ENCODE measurements around the gene DUSP16.
"Not testable (repeated sequence)": the region's sequence is repeated elsewhere in the genome, so short reads cannot be mapped to it uniquely, and the experiment has no call there.

The DUSP16 gene

GRCh38 chr12:12562585-12563261 lies at the start of gene DUSP16:
Gene DUSP16 (minus strand): TSS chr12:12562863. CDS start chr12:12521098, 41,765 bp downstream.
- peak; percentile 91 to 98 for DNase-seq

GRCh38 chr12:12612358-12612757 lies 49.7 kb upstream of the DUSP16 start:
- DNase-seq, result peak in 1 of 2 donors; percentile 65

- peak; percentile 87 to 91 for DNase-seq
These were observed 49.0 kb upstream of the DUSP16 start, which contains the start of gene CREBL2 for GRCh38 chr12:12611512-12612306. Gene CREBL2 (plus strand): TSS chr12:12611876. CDS start chr12:12612173, 297 bp downstream.

- DNase-seq, result no peak
These were observed 48.0 kb upstream of the DUSP16 start for GRCh38 chr12:12610711-12611110.

GRCh38 chr12:12609692-12610091 lies 47.0 kb upstream of the DUSP16 start:
- DNase-seq, result no peak

GRCh38 chr12:12608557-12608957 lies 45.9 kb upstream of the DUSP16 start:
- no peak for DNase-seq

GRCh38 chr12:12606781-12607589 lies 44.3 kb upstream of the DUSP16 start:
- peak in 1 of 2 donors; percentile 69 for DNase-seq

GRCh38 chr12:12604740-12605139 lies 42.1 kb upstream of the DUSP16 start:
- no peak for DNase-seq

GRCh38 chr12:12600659-12601058 lies 38.0 kb upstream of the DUSP16 start:
- no peak for DNase-seq

GRCh38 chr12:12599750-12600643 lies 37.3 kb upstream of the DUSP16 start:
- DNase-seq, result no peak

GRCh38 chr12:12598864-12599263 lies 36.2 kb upstream of the DUSP16 start:
- DNase-seq, result no peak

GRCh38 chr12:12596598-12596997 lies 33.9 kb upstream of the DUSP16 start:
- not testable (repeated sequence) for DNase-seq

GRCh38 chr12:12595929-12596328 lies 33.3 kb upstream of the DUSP16 start:
- DNase-seq, result not testable (repeated sequence)

GRCh38 chr12:12592930-12593329 lies 30.3 kb upstream of the DUSP16 start:
- no peak for DNase-seq

GRCh38 chr12:12590961-12591360 lies 28.3 kb upstream of the DUSP16 start:
- DNase-seq, result no peak

GRCh38 chr12:12588436-12588835 lies 25.8 kb upstream of the DUSP16 start:
- DNase-seq, result not testable (repeated sequence)

- DNase-seq, result no peak
These were observed 25.2 kb upstream of the DUSP16 start for GRCh38 chr12:12587878-12588277.

- DNase-seq, result no peak
These were observed 24.4 kb upstream of the DUSP16 start for GRCh38 chr12:12586879-12587675.

- DNase-seq, result no peak
These were observed 22.6 kb upstream of the DUSP16 start for GRCh38 chr12:12585115-12585863.

GRCh38 chr12:12583510-12584178 lies 21.0 kb upstream of the DUSP16 start:
- no peak for DNase-seq

Data from hippocampal formation (tissue), 2 donors.